Endometrial microvascular endothelial cells (primary cell): ENCODE measurements around the gene ABHD16B. TPM values are rescaled to one million over a fixed set of nuclear protein-coding genes. Genes with fewer than 3 reads are reported as not detected.
"Not testable (repeated sequence)": the region's sequence is repeated elsewhere in the genome, so short reads cannot be mapped to it uniquely, and the experiment has no call there.

ENCODE experiments used
- in situ Hi-C: cut with HindIII; loops from 2 replicates; pipeline ENCODE4 v1.10.0; 2017; ENCODE audit warnings: low sequenced_read_pairs, low pct_unique_long_range_greater_than_20kb; ENCODE audit errors: inconsistent ontology term
- total RNA-seq: library from RNA; depleted of rRNA; stranded (reverse); fragments of >200 nt; gene quantifications from one replicate; pipeline ENCODE4 v1.2.3, GENCODE V29; 2015; ENCODE audit errors: inconsistent ontology term

The ABHD16B gene
- total RNA-seq, 1 donor from 2014 or later, result not detected

DNA sequence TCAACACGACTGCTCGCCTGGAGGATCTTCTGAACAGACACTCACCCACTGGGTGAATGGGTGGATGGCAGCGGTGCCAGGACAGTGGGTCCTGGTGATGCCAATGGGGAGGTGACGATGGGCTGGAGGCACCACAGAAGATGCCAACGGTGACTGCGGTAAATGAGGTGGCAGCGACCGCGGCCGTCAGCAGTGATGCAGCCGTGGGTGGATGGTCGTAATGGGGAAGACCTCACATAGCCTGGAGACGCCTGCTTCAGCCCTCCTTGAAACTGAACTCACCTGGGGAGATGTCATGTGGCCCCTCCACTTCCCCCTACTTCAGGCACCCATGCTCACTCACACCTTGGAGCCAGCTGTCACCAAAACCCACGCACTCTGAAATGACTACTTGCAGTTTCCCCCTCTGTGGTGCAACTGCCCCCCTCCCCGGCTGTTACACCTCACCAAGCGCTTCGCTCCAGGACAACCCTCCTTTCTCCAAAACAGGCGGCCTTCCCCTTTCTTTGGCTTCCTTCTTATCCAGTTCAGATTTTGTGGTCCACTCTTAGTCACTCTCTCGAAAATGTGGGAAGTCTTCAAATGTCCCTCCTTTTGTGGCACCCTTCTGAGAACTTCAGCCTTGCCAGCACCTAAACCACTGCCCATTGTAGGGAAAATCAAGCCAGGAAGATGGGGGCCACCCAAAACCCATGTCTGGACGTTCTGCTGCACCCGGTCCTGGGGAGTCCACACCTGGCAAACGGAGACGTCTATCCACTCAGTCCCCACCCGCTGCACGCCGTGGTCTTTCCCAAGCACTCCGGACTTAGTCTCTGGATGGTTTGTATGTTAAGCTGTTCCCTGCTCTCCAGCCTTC, 10.4 kb upstream of the ABHD16B start:
- in situ Hi-C loops, result no loop called here

DNA sequence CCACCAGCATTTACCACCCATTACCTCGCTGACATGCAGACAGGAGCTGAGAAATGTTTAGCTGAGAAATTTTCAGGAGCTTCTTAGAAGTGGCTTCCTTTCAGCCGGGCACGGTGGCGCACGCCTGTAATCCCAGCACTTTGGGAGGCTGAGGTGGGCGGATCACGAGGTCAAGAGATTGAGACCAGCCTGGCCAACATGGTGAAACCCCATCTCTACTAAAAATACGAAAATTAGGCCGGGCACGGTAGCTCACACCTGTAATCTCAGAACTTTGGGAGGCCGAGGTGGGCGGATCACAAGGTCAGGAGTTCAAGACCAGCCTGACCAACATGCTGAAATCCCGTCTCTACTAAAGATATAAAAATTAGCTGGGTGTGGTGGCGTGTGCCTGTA, 9.8 kb upstream of the ABHD16B start:
- in situ Hi-C loops, result not testable (repeated sequence)

DNA sequence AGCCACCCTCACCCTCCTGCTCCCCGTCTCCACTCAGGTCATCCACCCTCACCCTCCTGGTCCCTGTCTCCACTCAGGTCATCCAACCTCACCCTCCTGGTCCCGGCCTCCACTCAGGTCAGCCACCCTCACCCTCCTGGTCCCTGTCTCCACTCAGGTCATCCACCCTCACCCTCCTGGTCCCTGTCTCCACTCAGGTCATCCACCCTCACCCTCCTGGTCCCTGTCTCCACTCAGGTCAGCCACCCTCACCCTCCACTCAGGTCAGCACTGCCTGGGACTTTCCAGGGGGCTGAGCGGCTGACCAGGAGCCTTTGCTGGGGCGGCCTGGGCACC, 7.6 kb upstream of the ABHD16B start:
- in situ Hi-C loops, result not testable (repeated sequence)

DNA sequence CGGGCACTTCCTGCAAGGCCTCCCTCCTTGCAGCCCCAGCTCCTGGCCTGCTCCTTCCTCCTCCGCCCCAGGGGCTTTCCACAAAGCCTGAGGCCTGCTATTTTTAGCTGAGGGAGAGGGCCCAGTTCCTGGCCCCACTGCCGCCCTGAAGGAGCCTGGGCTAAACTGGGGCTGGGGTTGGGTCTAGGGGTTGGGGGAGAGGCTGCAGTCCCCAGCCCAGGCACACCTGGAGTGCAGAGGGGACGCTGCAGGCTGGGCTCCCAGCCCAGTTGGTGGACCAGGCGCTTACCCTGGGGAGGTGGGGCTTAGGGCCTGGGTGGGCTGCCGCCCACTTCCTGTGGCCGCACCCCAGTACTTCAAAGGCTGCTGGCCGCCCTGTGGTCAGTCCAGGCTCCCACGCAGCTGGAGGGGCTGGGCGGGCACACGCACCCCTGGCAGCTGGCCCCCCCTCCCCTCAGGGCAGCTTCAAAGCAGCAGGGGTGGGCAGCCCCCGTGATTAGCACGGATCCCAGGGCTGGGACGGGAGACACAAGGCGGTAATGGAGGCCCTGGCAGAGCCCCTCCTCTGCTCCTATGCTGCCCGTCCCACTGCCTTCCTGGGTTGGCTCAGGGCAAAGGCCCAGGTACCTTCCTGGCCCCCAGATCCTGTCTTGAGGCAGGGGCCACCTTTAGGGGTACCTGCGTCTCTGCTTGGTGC, 7.1 kb upstream of the ABHD16B start:
- in situ Hi-C loops, result no loop called here

DNA sequence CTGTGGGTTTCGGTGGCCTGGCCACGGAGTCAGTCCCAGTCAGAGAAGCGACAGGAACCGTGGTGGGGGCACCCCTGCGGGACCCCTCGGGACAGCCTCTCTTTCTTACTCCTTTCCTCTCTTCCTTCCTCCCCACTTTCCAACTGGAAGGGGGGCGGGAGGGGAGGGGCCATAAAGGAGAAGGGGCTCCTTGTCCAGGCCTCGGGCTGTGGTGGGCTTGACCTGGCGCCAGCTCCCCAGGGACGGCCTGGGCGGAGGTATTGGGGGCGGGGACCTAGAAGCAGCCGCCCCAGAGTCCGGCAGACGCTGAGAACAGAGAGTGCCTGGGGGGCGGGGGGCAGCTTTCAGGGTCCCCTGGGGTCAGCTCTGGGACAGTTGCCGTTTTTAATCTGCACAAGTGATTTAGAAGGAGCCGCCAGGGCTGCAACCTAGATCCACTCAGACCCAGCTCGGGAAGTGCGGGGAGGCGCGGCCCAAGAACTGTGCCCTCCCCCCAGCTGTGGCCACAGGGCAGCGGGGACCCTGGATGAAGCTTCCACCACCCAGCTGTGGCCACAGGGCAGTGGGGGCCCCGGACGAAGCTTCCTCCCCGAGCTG, 6.4 kb upstream of the ABHD16B start:
- in situ Hi-C loops, result no loop called here

DNA sequence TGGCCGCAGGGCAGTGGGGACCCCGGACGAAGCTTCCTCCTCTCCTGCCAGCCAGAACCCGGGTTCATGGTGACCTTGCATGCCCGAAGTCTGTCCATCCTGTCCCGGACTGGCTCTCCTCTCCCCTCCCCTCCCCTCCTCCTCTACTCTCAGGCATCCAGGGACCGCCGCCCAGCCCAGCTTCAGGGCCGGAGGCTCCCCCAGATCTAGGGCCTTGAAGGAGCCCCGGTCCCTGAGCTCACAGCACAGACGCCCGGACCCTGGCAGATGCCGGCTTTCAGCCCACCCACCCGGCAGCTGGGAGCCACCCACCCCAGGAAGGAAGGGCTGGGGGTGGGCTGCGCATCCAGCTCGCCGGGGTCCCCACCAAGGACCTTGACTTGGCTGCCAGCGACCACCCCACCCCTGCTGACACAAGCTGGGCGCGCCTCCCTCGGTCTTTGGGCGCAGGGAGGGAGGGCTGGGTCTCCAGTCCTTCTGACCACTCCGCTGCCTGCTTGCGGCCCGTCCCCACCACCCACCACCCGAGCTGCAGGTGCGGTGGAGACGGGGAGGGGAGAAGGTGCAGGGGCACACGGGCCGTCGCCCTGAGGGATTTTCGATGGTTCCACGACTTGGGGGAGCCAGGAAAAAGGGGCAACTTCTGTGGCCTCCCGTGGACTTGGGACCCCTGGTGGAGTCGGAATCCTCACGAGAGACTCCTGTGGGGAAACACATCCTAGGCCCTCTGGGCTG, 5.8 kb upstream of the ABHD16B start:
- in situ Hi-C loops, result no loop called here

DNA sequence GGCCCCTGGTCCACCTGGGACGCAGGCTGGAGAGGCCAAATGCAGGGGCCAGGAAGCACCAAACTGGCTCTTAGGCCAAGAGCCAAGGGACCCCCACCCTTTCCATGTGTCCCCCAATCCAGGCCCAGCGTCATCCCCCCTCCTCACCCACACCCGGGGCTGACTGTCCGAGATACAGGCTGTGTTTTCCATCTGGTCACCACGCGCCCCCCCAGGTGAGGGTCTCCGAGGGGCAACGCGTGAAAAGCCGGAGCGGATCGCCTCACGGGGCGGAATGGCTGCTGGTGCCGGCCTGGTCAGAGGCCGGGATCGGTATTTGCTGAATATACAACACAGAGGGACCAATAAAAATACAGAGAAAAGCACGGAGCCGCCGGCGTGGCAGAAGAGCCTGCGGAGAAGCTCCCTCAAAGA, 5.2 kb upstream of the ABHD16B start:
- in situ Hi-C loops, result no loop called here

DNA sequence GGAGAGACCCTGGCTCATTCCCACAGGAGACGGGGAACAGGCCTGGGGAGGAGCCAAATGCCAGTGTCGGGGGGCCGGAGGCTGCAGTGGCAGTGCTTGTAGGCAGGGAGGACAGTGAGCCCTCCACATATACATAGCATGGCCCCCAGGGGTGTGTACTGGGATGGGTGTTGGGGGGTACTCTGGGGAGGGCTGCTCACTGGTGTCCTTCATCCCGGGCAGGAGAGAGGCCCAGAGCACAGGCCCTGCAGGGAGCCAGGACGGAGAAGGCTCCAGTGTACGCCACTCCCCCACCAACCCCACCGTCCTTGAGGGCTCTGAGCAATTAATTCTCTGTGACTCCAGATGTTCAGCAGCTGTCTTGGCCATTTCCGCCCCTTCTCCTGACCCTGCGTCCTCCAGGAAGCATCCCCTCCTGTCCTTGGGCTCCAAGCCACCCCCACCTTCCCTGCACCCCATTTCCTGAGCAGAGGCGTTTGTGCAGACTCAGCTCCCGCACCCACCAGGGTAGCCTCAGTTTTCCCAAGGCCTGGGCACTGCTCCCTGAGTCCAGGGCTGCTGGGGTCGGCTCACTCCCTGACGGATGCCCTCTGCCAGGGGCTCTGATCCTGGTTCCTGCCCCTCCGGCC, 3.4 kb upstream of the ABHD16B start:
- in situ Hi-C loops, result no loop called here

DNA sequence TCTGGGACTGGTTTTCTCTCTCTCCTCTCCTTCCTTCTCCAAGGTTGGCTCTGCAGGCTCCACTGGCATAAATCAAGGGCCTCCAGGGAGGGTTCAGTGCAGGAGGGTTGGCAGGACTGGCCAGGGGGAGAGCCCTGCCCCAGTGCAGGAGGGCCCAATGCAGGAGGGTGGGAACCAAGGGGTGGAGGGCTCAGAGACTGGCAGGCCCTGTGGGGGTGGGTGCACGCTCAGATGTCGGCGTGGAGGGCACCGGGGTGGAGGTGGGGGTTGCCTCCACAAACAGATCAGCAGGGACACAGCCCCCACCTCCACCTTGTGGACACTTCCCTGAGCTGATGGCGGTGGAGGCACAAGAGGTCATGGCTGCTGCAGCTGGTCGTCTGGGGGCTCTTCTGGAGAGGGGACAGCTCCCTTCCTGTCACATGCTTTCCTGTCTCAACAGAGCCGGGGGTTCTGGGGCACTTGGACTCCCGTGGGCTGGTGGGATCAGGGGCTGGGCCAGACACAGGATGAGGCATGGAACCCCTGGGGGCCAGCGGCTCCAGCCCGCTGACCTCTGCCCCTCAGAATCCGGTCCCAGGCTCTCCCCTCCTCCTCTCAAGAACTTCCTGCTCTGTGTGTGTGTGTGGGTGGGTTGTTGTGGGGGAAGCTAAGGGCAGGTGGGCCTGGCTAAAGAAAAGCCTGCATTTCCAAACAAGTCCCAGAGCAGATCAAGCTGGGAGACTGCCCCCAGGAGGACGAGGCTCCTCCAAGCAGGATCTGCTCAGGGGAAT, 2.7 kb upstream of the ABHD16B start:
- in situ Hi-C loops, result no loop called here

DNA sequence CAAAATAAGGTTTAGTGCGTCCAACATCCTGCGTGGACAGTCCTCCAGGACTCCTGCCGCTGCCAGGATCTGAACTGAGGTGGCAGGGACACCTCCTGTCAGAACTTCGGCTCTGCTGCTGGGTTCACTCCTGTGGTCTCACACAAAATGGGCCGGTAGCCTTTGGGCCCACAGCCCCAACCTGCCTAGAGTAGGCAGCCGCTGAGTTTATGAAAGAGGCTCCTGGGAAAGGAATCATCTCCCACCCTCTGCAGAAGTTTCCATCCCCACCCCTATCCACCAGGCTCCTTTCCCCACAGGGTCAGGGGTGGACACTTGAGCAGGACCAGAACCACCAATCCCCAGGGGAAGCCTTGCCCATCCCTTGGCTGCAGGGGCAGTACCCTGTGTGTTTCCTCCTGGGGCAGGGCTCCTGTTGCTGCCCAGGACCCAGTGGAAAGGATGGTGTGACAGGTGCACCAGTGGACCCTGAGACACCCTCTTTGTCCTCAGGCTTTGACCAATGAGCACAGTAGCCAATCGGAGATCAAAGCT, 2.1 kb upstream of the ABHD16B start:
- in situ Hi-C loops, result no loop called here

DNA sequence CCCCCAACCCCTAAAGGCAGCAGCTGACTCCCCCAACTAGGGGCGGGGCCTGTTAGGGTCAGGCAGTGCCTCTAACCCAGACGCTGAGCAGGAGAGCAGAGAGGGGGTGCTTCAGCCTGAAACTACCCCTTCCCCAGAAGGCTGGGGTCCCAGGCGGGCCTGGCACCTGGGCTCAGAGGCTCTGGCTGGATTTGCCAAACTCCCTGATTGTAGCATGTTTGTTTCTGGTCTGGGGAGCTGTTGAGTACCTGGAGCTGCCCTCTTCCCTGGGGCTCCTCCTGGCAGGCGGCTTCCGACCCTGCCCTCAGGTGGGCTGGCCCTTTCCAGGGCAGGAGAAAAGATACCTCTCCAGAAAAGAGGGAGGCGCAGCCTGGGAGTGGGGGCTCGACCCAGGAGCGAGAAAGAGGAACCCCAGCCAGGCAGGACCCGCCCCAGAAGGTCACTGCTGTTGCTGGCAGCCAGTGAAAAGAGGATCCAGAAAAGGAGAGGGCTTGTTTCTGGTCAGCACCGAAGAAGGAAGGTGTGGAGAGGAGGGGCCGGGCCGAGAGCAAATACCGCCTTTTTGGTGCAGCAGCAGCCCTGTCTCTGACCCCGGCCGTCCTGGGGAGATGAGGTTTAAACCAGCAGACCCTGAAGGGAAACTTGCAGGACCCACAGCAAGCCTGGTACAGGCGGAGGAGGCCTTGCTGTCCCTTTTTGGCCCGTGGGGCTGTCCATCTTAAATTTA, 810 bp upstream of the ABHD16B start:
- in situ Hi-C loops, result no loop called here

DNA sequence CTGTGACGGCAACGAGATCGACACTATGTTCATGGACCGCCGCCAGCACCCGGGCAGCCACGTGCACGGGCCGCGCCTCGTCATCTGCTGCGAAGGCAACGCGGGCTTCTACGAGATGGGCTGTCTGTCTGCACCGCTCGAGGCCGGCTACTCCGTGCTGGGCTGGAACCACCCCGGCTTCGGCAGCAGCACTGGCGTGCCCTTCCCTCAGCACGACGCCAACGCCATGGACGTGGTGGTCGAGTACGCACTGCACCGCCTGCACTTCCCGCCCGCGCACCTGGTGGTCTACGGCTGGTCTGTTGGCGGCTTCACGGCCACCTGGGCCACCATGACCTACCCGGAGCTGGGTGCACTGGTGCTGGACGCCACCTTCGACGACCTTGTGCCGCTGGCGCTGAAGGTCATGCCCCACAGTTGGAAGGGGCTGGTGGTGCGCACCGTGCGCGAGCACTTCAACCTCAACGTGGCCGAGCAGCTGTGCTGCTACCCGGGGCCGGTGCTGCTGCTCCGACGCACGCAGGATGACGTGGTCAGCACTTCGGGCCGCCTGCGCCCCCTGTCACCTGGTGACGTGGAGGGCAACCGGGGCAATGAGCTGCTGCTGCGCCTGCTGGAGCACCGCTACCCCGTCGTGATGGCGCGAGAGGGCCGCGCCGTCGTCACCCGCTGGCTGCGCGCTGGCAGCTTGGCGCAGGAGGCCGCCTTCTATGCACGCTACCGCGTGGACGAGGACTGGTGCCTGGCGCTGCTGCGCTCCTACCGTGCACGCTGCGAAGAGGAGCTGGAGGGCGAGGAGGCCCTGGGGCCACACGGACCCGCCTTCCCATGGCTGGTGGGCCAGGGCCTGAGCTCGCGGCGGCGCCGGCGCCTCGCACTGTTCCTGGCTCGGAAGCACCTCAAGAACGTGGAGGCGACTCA, 943 bp downstream of the ABHD16B start:
- in situ Hi-C loops, result no loop called here

DNA sequence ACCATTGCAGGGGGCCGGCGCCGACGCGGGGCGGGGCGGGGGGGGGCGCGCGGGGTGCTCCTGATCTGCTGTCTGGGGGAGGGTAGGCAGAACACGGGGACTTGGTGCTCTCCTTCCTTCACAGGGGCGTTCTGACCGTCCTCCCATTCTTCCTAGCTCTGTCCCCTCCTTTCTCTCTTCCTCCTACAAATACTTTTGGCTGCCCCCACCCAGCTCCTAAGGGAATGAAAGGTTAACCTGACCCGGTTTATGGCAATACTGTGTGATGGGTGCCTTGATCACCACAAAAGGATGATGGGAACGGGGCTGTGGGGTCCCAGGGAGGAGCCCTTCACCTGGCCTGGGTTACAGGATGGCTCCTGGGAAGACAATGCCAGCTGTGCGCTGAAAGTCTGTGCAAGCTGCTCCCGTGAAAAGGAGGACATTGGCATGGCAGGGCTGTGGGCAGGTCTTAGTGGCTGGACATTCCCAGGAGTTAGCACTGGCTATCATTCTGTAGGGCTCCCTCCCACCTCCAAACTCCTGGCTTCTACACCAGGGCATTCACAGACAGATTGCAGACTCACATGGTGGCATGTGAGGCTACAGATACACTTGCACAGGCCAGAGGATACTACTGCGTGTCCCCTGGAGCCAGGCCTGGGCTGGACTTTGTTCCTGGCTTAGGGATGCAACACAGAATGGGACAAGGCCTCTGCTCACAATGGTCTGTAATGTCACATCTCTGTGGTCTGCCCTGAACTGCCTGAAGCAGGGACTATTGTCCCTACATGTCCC, 1.9 kb downstream of the ABHD16B start:
- in situ Hi-C loops, result no loop called here

DNA sequence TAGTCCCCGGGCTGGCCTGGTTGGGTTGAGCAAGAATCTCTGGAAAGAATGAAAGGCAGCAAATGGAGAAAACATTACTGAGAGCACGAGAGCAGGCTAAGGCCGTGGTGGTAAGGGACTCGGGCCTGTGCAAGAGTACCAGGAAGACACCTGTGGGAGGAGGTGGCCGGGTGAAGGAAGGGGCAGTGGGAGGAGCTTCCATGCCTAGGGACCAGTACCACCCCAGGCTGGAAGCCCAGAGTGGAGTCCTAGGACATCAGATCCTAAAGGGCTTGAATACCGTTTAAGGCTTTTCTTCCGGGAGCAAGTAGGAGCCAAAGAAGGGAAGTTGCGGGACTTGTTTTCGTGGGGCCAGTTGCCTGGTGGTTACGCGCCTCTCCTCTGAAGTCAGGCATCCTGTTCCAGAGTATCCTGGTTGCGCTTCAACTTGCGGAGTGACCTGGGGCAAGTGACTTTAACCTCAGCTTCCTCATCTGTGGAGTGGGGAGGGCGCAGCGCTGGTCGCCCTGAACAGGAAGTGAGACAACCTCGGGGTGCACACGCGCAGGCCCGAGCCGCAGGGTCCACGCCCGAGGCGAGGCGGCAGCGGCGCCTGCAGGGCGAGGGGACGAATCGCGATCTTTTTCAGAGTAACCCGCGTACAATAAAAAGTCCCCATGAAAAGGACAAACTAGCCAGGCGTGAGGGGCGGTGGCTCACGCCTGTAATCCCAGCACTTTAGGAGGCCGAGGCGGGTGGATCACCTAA, 2.7 kb downstream of the ABHD16B start:
- in situ Hi-C loops, result no loop called here

DNA sequence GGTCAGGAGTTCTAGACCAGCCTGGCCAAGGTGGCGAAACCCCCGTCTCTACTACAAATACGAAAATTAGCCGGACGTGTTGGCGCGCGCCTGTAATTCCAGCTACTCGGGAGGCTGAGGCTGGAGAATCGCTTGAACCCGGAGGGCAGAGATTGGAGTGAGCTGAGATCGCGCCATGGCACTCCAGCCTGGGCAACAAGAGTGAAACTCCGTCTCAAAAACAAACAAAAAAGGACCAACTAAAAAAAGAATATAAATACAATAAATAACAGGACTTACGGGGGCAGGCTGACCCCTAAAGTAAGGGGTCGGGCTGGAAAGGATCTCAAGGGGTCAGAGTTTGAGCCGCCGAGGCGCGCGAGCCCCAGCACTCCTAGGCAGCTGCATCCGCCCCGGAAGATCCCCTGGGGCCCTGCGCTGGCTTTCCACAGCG, 3.3 kb downstream of the ABHD16B start:
- in situ Hi-C loops, result no loop called here
